Activated CD8-positive, alpha-beta T cell treated with anti-CD3 and anti-CD28 coated beads for 36 hours (primary cell): ENCODE results near the gene KLF1. TPM values are rescaled to one million over a fixed set of nuclear protein-coding genes. Genes with fewer than 3 reads are reported as not detected.

Experiments used
- ATAC-seq: fragments of 200-7000 bp; cut with Tn5 transposase; one replicate; pipeline ENCODE4 v1.10.0; 2021; ENCODE audit warnings: mild to moderate bottlenecking, moderate library complexity
- CTCF ChIA-PET: fragments of 350-600 bp; sonication (Branson Sonifier 250); formaldehyde crosslinking; loops from one replicate; lab custom pipeline; 2021; ENCODE audit warnings: antibody characterized with exemption; lab: Charles Lee
- POLR2A ChIA-PET: fragments of 350-600 bp; sonication (Branson Sonifier 250); formaldehyde crosslinking; loops from one replicate; lab custom pipeline; 2021; ENCODE audit warnings: antibody characterized with exemption; lab: Charles Lee
- DNase-seq: peaks from one replicate; pipeline ENCODE4 v3.0.0-alpha.2; 2020
- H3K27ac Mint-ChIP-seq: one replicate; pipeline ENCODE4 v1.8.0; 2021; ENCODE audit warnings: mild to moderate bottlenecking, mixed read lengths
- H3K27me3 Mint-ChIP-seq: one replicate; pipeline ENCODE4 v1.8.0; 2021; ENCODE audit warnings: mixed read lengths
- H3K36me3 Mint-ChIP-seq: one replicate; pipeline ENCODE4 v1.8.0; 2021; ENCODE audit warnings: low read depth, mixed read lengths
- H3K4me1 Mint-ChIP-seq: one replicate; pipeline ENCODE4 v1.8.0; 2021; ENCODE audit warnings: low read depth, mixed read lengths
- H3K4me3 Mint-ChIP-seq: one replicate; pipeline ENCODE4 v1.8.0; 2021; ENCODE audit warnings: mild to moderate bottlenecking, moderate library complexity, mixed read lengths
- H3K9me3 Mint-ChIP-seq: one replicate; pipeline ENCODE4 v1.8.0; 2021; ENCODE audit warnings: mixed read lengths
- CTCF ChIP-seq: fragments of 200-600 bp; IDR thresholded peaks from one replicate; pipeline ENCODE4 v1.8.0; 2022; ENCODE audit warnings: antibody characterized with exemption, mild to moderate bottlenecking
- intact Hi-C: fragments of 100-400 bp; cut with micrococcal nuclease; formaldehyde crosslinking; loops from one replicate; pipeline ENCODE4 v1.10.0; 2022
- total RNA-seq, 2 experiments: library from RNA; stranded (reverse); gene quantifications; one replicate each; pipeline ENCODE4 v1.2.3, GENCODE V29; 2021

KLF1 gene
- total RNA-seq, 2 experiments from 2014 or later, result 0.32 to 0.38 TPM

- Mint-ChIP-seq H3K36me3 (no peaks in the 10 kb centered on the region), H3K4me1 (peaks cover 3% of the 10 kb centered on the region), H3K4me3 (no peak overlapping the region), H3K9me3 (no peaks in the 10 kb centered on the region), H3K27ac (no peak overlapping the region), H3K27me3 (no peaks in the 10 kb centered on the region)
- CTCF ChIA-PET, result interaction anchor here (0.8 to 5.7 kb wide), 5 partner anchors 18 to 108 kb away, joined by 3 to 38 read pairs (median 3); no protein-coding TSS in a partner anchor
- no peak for TF ChIP-seq CTCF
- ATAC-seq (no peak), DNase-seq (no peak)
- POLR2A ChIA-PET, result interaction anchor here (0.7 to 1.8 kb wide), 3 partner anchors 8 to 168 kb away, joined by 3 to 6 read pairs (median 4); no protein-coding TSS in a partner anchor
- intact Hi-C loops, result no loop called here
Measured at GRCh38 chr19:12864721-12865715, 22.0 kb downstream of the KLF1 start.

GRCh38 chr19:12864143-12864542, 22.9 kb downstream of the KLF1 start:
- no peak for DNase-seq
- ATAC-seq, result no peak
- POLR2A ChIA-PET, result interaction anchor here (0.7 to 1.8 kb wide), 2 partner anchors 9 to 18 kb away, joined by 4 to 6 read pairs; no protein-coding TSS in a partner anchor
- no peak overlapping the region for H3K27ac Mint-ChIP-seq
- H3K4me3 Mint-ChIP-seq, result no peak overlapping the region
- intact Hi-C loops, result no loop called here
- no peaks in the 10 kb centered on the region for H3K9me3 Mint-ChIP-seq
- CTCF ChIA-PET, result interaction anchor here (0.9 to 5.7 kb wide), 5 partner anchors 17 to 230 kb away, joined by 3 to 38 read pairs (median 4); no protein-coding TSS in a partner anchor
- TF ChIP-seq CTCF, result no peak
- H3K4me1 Mint-ChIP-seq, result peaks cover 3% of the 10 kb centered on the region
- no peaks in the 10 kb centered on the region for H3K36me3 Mint-ChIP-seq
- no peaks in the 10 kb centered on the region for H3K27me3 Mint-ChIP-seq

DNA sequence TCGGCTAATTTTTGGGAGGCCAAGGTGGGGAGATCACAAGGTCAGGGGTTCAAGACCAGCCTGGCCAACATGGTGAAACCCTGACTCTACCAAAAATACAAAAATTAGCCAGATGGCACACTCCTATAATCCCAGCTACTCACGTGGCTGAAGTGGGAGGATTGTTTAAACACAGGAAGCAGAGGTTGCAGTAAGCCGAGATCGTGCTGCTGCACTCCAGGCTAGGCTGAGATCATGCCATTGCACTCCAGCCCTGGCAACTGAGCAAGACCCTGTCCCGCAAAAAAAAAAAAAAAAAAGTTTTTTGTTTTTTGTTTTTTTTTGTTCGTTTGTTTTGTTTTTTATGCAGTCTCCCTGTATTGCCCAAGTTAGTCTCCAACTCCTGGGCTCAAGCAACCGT, 27.5 kb downstream of the KLF1 start:
- CTCF ChIA-PET, result interaction anchor here (2.5 kb wide), 1 partner anchor 12 kb away, joined by 14 read pairs; no protein-coding TSS in a partner anchor

DNA sequence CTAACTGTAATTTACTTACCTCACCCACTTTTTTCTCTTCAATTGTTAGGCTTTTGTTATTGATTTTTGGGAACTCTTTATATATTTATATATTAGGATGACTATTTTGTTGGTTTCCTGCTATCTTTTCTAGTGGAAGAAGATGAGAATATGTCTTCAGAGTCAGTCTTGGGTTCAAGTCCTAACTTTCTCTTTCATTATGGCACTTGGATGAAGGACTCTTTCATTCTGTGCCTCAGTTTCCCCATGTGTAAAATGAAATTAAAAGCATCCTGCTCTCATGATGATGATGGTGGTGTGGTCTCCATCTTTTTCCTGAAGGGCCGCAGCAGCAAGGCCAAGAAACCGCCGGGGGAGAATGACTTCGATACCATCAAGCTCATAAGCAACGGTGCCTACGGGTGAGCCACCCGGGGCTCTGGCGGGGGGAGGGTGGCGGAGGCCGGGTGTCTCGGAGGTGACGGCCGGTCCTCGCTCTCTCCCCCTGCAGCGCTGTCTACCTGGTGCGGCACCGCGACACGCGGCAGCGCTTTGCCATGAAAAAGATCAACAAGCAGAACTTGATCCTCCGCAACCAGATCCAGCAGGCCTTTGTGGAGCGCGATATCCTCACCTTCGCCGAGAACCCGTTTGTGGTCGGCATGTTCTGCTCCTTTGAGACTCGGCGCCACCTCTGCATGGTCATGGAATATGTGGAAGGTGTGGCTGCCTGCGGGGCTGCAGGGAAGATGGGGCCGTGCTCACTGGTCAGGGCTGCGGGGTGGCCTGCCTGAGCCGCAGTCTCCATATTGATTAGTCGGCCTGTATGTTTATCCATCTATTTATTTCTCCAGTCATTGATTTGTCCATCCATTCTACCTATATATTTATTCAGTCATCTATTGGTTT, 28.7 kb downstream of the KLF1 start:
- Mint-ChIP-seq H3K4me3 (no peak overlapping the region), H3K27ac (no peak overlapping the region), H3K27me3 (no peaks in the 10 kb centered on the region), H3K4me1 (no peaks in the 10 kb centered on the region), H3K36me3 (no peaks in the 10 kb centered on the region), H3K9me3 (peaks cover 5% of the 10 kb centered on the region)
- ChIA-PET CTCF (interaction anchor here (1.5 to 2.5 kb wide), 3 partner anchors 11 to 107 kb away, joined by 5 to 14 read pairs (median 7); no protein-coding TSS in a partner anchor), POLR2A (no interaction called here)
- no peak for TF ChIP-seq CTCF
- DNase-seq (no peak), ATAC-seq (no peak)
- intact Hi-C loops, result no loop called here

More for the DNA sequence above, 27.5 kb downstream of the KLF1 start:
- Mint-ChIP-seq H3K27ac (no peak overlapping the region), H3K36me3 (no peaks in the 10 kb centered on the region), H3K9me3 (peaks cover 5% of the 10 kb centered on the region), H3K4me3 (no peak overlapping the region), H3K4me1 (no peaks in the 10 kb centered on the region), H3K27me3 (no peaks in the 10 kb centered on the region)
- no peak for TF ChIP-seq CTCF
- ATAC-seq, result no peak
- no peak for DNase-seq
- POLR2A ChIA-PET, result no interaction called here
- intact Hi-C loops, result no loop called here
